Activated CD4-positive, alpha-beta T cell treated with anti-CD3 and anti-CD28 coated beads for 24 hours (primary cell): ENCODE data around the gene DSCAM.

Experiments
- DNase-seq, 2 donors: peaks; one replicate each; pipeline ENCODE4 v3.0.0-alpha.2; 2020; ENCODE audit warnings: low read depth in 2 of 2

Gene DSCAM

GRCh38 chr21:40178726-40179125, 668.2 kb downstream of the DSCAM start:
- no peak for DNase-seq

DNA sequence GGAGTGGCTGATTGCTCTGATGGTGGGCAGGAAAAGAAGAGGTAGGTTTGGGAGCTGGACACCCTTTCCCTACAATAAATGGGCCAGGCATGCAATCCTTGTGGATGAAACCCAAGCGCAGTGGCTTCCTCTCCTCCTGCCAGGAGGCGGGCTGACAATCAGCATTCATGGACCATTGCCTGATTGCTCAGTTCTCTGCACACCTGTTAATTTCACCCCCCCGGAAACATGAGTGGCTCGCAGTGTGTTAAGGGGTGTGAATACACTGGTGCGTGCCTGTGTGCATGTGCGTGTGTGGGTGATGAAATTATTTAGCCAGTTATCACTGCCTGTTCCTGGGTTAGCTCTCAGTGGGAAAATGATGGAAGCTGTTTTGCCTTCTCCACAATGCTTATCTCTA, 669.0 kb downstream of the DSCAM start:
- DNase-seq = no peak

- DNase-seq = no peak
These were observed 670.2 kb downstream of the DSCAM start for GRCh38 chr21:40176724-40177123.

DNA sequence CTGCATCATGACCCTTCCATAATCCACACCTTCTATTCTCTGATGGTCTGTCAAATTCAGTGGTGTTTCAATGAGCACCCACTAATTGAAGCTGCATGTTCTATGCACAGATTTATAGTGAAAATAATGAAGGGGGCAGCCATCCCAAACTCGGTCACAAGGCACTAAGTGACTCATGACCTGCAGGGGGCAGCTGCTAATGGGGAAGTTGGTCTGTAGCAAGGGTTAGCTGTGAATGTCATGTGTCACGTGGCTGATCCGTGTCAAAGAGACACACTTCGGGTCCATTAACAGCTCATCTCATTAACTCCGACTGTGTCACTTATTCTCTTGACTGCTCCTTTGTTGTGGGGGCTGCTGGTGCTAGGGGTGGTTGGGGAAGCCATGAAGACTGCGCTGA, 673.1 kb downstream of the DSCAM start:
- DNase-seq = no peak

- no peak for DNase-seq
These were observed 677.0 kb downstream of the DSCAM start for GRCh38 chr21:40169971-40170370.

GRCh38 chr21:40166291-40166843, 680.6 kb downstream of the DSCAM start:
- DNase-seq = no peak

DNA sequence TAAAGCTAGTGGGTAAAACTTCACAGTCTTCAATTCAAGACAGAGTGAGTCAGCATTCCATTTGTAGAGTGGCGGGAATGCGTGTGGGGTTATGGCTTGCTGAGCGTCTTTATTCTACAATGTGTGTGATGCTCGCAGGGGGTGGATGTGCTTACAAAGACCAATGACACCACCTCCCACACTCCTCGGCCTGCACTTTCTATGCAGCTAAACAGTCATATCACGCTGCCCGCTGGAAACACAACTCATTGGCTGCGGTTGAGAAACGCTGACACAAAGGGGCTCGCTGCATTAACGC, 681.2 kb downstream of the DSCAM start:
- no peak for DNase-seq

DNA sequence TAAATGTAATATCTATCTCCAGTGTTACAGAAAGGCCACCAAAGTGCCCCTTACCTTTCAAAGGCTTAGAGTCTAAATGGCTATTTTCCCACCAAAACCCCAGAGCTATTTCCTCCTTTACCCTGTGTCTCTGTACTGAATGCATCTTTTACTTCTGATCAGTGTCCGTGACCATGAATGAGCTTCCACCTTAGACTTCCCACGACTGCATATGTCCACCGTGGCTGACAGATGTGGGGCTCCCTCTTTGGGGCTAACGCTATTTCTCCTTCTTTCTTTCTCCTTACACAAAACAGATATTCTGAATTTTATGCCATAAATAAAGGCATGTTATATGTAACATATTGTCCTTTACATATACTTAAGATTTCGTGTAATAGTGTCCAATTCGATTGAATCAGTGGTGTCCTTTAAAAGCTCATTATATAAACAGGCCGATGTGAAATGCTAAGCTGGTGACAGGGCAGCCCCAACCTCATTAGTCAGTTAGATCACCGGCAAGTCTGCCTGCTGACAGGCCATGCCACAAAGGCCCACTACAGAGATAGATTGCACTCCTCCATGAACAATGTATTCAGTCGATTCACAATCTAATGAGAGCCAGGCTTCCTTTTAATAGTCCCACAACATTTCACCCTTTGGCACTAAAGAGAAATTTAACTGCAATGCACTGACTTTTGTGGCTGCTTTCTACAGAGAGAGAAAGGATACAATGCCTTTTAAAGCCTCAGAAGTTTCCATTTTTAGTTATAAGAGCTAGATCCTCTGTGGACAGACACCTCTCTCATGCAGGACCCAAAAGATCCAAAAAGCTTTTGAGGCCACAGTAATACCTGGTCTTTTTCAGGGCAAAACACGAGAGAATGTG, 681.8 kb downstream of the DSCAM start:
- no peak for DNase-seq

- DNase-seq = no peak
These were observed 684.9 kb downstream of the DSCAM start for GRCh38 chr21:40162075-40162474.

DNA sequence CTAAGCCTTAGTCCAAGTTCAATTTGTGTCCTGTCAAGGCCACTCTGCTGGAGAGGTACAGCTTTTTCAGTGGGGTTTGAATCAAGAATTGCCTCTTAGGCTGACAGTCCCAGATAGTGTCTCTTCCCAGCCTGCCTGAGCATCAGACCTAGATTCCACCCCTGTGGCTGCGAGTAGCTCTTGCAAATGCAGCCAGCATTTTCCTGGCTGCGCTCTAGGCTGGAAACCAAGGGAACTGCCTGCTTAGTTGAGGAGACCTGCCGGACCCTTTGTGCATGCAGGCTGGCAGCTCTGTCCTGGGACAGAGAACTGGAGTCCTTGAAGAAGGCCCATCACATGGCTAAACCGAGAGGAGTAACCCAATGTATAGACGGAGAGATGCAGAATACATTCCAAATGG, 686.0 kb downstream of the DSCAM start:
- no peak for DNase-seq

GRCh38 chr21:40158366-40158765, 688.6 kb downstream of the DSCAM start:
- DNase-seq = no peak

DNA sequence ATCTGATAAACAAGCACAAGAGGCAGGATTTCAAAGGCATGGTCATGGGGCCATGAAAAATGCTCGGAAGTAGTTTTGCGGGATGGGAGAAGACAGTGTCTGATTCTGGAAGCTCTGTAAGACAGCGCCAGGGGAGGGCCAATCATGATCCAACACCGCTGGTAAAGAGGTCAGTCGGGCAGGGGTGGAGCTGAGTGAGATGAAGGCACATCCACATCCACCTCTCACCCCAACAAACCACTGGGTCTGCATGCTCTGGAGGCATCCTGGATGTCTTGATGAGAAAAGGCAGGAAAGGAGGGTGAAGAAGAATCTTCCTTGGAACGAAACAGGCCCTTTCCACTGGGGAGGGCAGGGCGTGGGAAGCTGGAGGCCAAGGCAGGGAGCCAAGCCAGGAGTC, 691.4 kb downstream of the DSCAM start:
- DNase-seq = no peak

DNA sequence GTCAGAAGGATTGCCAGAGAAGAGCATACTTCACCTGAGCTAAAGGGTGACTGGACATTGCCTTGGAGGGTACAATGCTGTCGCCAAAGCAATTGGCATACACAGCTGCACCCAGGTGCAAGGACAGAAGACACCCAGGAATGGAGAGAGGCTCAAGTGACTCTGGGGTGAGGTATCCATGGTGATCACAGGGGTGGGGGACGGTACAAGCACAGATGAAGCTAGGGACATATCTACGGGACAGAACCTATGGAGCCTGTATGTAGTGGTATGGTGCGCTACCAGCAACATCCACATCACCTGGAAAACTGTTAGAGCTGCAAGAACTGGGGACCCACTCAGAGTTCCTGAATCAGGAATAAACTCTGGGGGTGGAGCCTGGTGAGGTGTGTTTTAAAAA, 693.6 kb downstream of the DSCAM start:
- no peak for DNase-seq

DNA sequence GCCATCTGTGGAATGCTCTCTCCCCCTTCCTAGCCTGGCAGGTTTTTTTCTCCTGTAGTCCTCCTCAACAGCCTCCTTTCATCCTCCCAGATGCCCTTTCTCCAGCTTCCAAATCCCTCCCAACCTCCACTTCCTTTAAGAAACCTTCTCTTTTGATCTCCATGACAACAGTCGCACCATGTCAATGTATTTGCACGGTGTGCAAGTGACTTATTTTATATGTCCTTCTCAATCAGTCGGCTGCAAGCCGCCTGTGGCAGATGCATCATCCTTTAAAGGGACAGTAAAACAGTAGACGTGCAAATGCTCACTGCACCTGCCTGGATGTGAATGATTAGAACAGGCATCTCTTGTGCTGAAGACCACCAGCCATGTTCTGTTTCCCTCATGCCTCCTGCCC, 694.5 kb downstream of the DSCAM start:
- DNase-seq = no peak

DNA sequence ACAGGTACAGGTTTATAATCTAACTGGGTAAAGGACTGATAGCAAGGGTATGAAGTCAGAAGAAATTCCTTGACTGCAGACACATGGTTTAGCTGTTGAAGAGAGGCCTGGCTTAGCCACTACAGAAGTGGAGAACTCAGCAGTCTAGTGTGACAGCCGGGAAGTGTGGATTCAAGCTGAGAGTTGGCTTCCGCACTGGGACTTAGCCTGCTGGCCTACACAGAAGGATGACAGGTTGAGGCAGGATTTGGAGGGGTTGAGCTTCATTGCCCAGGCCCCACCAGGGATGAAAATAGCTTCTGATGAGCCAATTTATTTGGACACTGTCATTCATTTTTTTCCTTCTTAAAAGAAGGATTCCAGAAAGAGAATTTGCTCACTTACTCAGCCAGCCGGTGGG, 695.3 kb downstream of the DSCAM start:
- no peak for DNase-seq

GRCh38 chr21:40146216-40146837, 700.6 kb downstream of the DSCAM start:
- DNase-seq = no peak

- DNase-seq = peak; percentile 9 to 45
These were observed 703.0 kb downstream of the DSCAM start for GRCh38 chr21:40143822-40144525.

GRCh38 chr21:40141621-40142020, 705.3 kb downstream of the DSCAM start:
- DNase-seq = no peak

DNA sequence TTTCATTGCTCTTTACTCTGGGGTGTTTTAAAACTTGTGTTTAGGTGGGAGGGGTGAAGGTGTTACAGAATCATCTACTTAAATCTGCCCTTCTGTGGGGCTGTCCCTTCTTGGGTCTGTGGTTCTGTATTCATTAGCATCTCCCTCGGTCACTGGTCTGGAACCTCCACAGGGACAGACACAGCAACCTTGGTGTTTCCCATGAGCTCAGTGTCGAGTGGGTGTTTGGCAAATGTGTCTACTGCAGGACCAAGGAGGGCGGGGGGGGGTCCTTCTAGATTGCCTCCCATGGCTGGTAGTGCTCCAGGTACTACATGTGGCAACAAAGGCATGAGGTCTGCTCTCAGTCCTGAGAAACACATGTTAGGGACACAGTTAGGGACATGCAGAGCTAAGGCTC, 706.3 kb downstream of the DSCAM start:
- DNase-seq = no peak

GRCh38 chr21:40139636-40140035, 707.3 kb downstream of the DSCAM start:
- DNase-seq = no peak

DNA sequence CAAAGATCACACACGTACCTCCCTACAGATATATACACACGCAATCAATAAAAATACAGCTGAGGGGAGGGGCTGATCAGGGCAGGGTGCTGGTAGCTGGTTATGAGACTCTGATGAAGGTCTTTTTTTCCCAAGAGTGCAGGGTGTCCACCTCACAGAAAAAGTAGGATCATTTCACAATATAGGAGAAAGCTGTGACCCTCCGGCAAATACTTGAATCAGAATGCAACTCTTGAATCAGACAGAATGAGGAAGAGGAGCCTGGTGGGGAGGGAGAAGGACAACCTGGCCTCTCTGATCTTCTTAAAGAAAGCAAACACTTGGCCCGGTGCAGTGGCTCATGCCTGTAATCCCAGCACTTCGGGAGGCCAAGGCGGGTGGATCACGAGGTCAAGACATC, 710.4 kb downstream of the DSCAM start:
- no peak for DNase-seq

GRCh38 chr21:40134731-40135492, 712.0 kb downstream of the DSCAM start:
- no peak for DNase-seq
